SK-N-SH (cell line): ENCODE measurements around the gene UBE3C. TPM values are rescaled to one million over a fixed set of nuclear protein-coding genes. Genes with fewer than 3 reads are reported as not detected.

ENCODE experiments used
- CTCF ChIA-PET: fragments of 300-600, 350-600 bp; formaldehyde crosslinking; extraction: SDS; loops from one replicate; lab custom pipeline; 2021; lab: Yijun Ruan, JAX
- POLR2A ChIA-PET: fragments of 350-600 bp; sonication (Branson Sonifier 250); formaldehyde crosslinking; extraction: SDS; loops from one replicate; lab custom pipeline; 2020; ENCODE audit warnings: antibody characterized with exemption, inconsistent platforms; lab: Yijun Ruan, JAX
- DNase-seq: peaks from one replicate; pipeline ENCODE4 v3.0.0; 2012
- H2AFZ ChIP-seq: fragments of 200-600 bp; sonication (generic); 2 replicates; pipeline ENCODE4 v1.8.1; 2016; ENCODE audit warnings: antibody characterized with exemption, mild to moderate bottlenecking, low read depth
- H3F3A ChIP-seq: fragments of 200-600 bp; sonication (generic); replicated peaks from 2 replicates; pipeline ENCODE3; 2016; ENCODE audit warnings: antibody characterized with exemption, mild to moderate bottlenecking; ENCODE audit not compliant: insufficient read depth
- H3K27ac ChIP-seq, 2 experiments: fragments of 200-500 bp in 1 of 2; fragments of 200-600 bp in 1 of 2; sonication (Bioruptor generic) in 1 of 2; sonication (generic), shearing (Covaris generic) in 1 of 2; 2 replicates each; pipeline versions ENCODE4 v1.5.1 to v1.6.1; 2014 to 2016; ENCODE audit warnings: low read depth in 2 of 2, inconsistent platforms in 1 of 2, low read length in 1 of 2, mild to moderate bottlenecking in 1 of 2, mixed read lengths in 1 of 2
- H3K27me3 ChIP-seq: fragments of 200-600 bp; sonication (generic), shearing (Covaris generic); 2 replicates; pipeline ENCODE4 v1.6.1; 2016; ENCODE audit warnings: mixed run types; ENCODE audit not compliant: insufficient read depth
- H3K36me3 ChIP-seq, 2 experiments: fragments of 200-500 bp in 1 of 2; fragments of 200-600 bp in 1 of 2; sonication (Bioruptor generic) in 1 of 2; sonication (generic) in 1 of 2; replicated peaks in 1 of 2; 2 replicates each; pipeline versions ENCODE3 to v1.5.1; 2014 to 2016; ENCODE audit warnings: low read length in 1 of 2, mild to moderate bottlenecking in 1 of 2; ENCODE audit not compliant: insufficient read depth in 2 of 2, control insufficient read depth in 1 of 2
- H3K4me1 ChIP-seq, 2 experiments: fragments of 200-500 bp in 1 of 2; fragments of 200-600 bp in 1 of 2; sonication (Bioruptor generic) in 1 of 2; sonication (generic), shearing (Covaris generic) in 1 of 2; 2 replicates each; pipeline versions ENCODE4 v1.5.1 to v1.6.1; 2014 to 2016; ENCODE audit warnings: low read depth in 1 of 2, low read length in 1 of 2, mixed run types in 1 of 2; ENCODE audit not compliant: insufficient read depth in 2 of 2, control insufficient read depth in 1 of 2
- H3K4me2 ChIP-seq: fragments of 200-600 bp; sonication (generic), shearing (Covaris generic); 2 replicates; pipeline ENCODE4 v1.6.1; 2017; ENCODE audit warnings: mixed run types
- H3K4me3 ChIP-seq, 2 experiments: fragments of 200-500 bp in 1 of 2; fragments of 200-600 bp in 1 of 2; sonication (Bioruptor generic) in 1 of 2; sonication (generic), shearing (Covaris generic) in 1 of 2; 2 replicates each; pipeline versions ENCODE4 v1.5.1 to v1.8.1; 2014 to 2016; ENCODE audit warnings: low read depth in 2 of 2, inconsistent platforms in 1 of 2, low read length in 1 of 2, mild to moderate bottlenecking in 1 of 2, mixed read lengths in 1 of 2, moderate library complexity in 1 of 2
- H3K79me2 ChIP-seq: fragments of 200-600 bp; sonication (generic); 2 replicates; pipeline ENCODE4 v1.8.1; 2017; ENCODE audit warnings: mild to moderate bottlenecking; ENCODE audit not compliant: insufficient read depth
- H3K9ac ChIP-seq: fragments of 200-600 bp; sonication (generic); 2 replicates; pipeline ENCODE4 v1.6.1; 2017; ENCODE audit warnings: mixed run types
- H3K9me2 ChIP-seq: fragments of 200-600 bp; sonication (generic); 2 replicates; pipeline ENCODE4 v1.6.1; 2017; ENCODE audit warnings: mixed run types
- H3K9me3 ChIP-seq: fragments of 200-600 bp; sonication (generic); 2 replicates; pipeline ENCODE4 v1.6.1; 2017; ENCODE audit warnings: mixed run types, mild to moderate bottlenecking, moderate library complexity
- H4K20me1 ChIP-seq: fragments of 200-600 bp; sonication (generic); 2 replicates; pipeline ENCODE4 v1.6.1; 2017; ENCODE audit warnings: mild to moderate bottlenecking, mixed run types; ENCODE audit not compliant: insufficient read depth
- EP300 ChIP-seq, 2 experiments: IDR thresholded peaks; 2 replicates each; pipeline versions ENCODE4 v1.4.0 to v1.6.1; 2012; ENCODE audit warnings: borderline replicate concordance in 1 of 2, low read depth in 1 of 2, low read length in 1 of 2
- EZH2phosphoT487 ChIP-seq: fragments of 200-600 bp; sonication (generic); IDR thresholded peaks from 2 replicates; pipeline ENCODE4 v1.6.1; 2017; ENCODE audit warnings: low read depth, mixed run types, mild to moderate bottlenecking, antibody characterized with exemption, moderate library complexity, borderline replicate concordance
- FOSL2 ChIP-seq: IDR thresholded peaks from 2 replicates; pipeline ENCODE4 v1.4.0; 2012; ENCODE audit warnings: low read depth, mild to moderate bottlenecking, moderate library complexity, borderline replicate concordance
- FOXJ3 ChIP-seq: sonication (generic); formaldehyde crosslinking; IDR thresholded peaks from 2 replicates; pipeline ENCODE4 v1.5.1; 2020; ENCODE audit warnings: mild to moderate bottlenecking, missing genetic modification reagents
- GATA2 ChIP-seq: sonication (generic); formaldehyde crosslinking; IDR thresholded peaks from 2 replicates; pipeline ENCODE4 v1.5.0; 2020; ENCODE audit warnings: mild to moderate bottlenecking, missing genetic modification reagents
- MEF2A ChIP-seq: IDR thresholded peaks from 2 replicates; pipeline ENCODE4 v1.4.0; 2012; ENCODE audit warnings: low read depth, borderline replicate concordance
- MXI1 ChIP-seq: IDR thresholded peaks from 2 replicates; pipeline ENCODE4 v1.6.1; 2012; ENCODE audit warnings: mild to moderate bottlenecking, low read depth, low read length, improper control_type of control experiment
- NFIC ChIP-seq: IDR thresholded peaks from 2 replicates; pipeline ENCODE4 v1.4.0; 2012; ENCODE audit warnings: borderline replicate concordance
- PBX3 ChIP-seq: IDR thresholded peaks from 2 replicates; pipeline ENCODE4; 2012
- REST ChIP-seq: IDR thresholded peaks from 2 replicates; pipeline ENCODE4 v1.6.1; 2012; ENCODE audit warnings: mild to moderate bottlenecking, low read depth, low read length, moderate library complexity
- RFX5 ChIP-seq: IDR thresholded peaks from 2 replicates; pipeline ENCODE4 v1.6.1; 2012; ENCODE audit warnings: mild to moderate bottlenecking, improper control_type of control experiment, low read length
- RXRA ChIP-seq: IDR thresholded peaks from 2 replicates; pipeline ENCODE4 v1.4.0; 2012; ENCODE audit warnings: low read depth, mild to moderate bottlenecking, borderline replicate concordance
- TAF1 ChIP-seq: IDR thresholded peaks from 2 replicates; pipeline ENCODE4 v1.6.1; 2012; ENCODE audit warnings: low read depth, mild to moderate bottlenecking, low read length, moderate library complexity, borderline replicate concordance
- TCF12 ChIP-seq: IDR thresholded peaks from 2 replicates; pipeline ENCODE4 v1.4.0; 2012
- TEAD4 ChIP-seq: IDR thresholded peaks from 2 replicates; pipeline ENCODE4 v1.4.0; 2012; ENCODE audit warnings: mild to moderate bottlenecking, borderline replicate concordance; ENCODE audit not compliant: insufficient read depth
- USF1 ChIP-seq: IDR thresholded peaks from 2 replicates; pipeline ENCODE4 v1.4.0; 2012; ENCODE audit warnings: low read depth, borderline replicate concordance
- USF2 ChIP-seq: fragments of 150-350 bp; IDR thresholded peaks from 2 replicates; pipeline ENCODE4 v1.6.1; 2017; ENCODE audit warnings: antibody characterized with exemption, low read length, low read depth, borderline replicate concordance
- WGBS: methylation state at CpG from one replicate; pipeline ENCODE4 v1.1.6; 2017; ENCODE audit warnings: low lambda C conversion rate; 5-methylcytosine and 5-hydroxymethylcytosine counted together
- polyA plus RNA-seq, 3 experiments: library from polyadenylated mRNA; depleted of rRNA; stranded (reverse); fragments of >200 nt; gene quantifications; 2 replicates each; pipeline ENCODE4 v1.2.3, GENCODE V29; 2012

UBE3C gene
- polyA plus RNA-seq, 1 of the 3 experiments (the other 2 are of a cell fraction) = 48.4 TPM

- Histone ChIP-seq H3K9me3 (no peaks in the 10 kb centered on the region), H3K4me1 (peaks cover 0 to 8% of the 10 kb centered on the region in 2 experiments; a peak in 2 of 4 replicates), H3K9me2 (no peaks in the 10 kb centered on the region), H3F3A (peaks cover 4% of the 10 kb centered on the region), H3K27ac (no peak overlapping the region), H3K4me3 (no peak overlapping the region), H3K79me2 (peaks cover 32% of the 10 kb centered on the region; the same call in 1 of the 2 replicates)
- 91% methylated on average over 8 of the region's 8 CpGs for WGBS
- no peak for TF ChIP-seq GATA2 (CRISPR knock-in tag)
- no peak for TF ChIP-seq FOXJ3 (CRISPR knock-in tag)
- no peak for TF ChIP-seq USF1
- TF ChIP-seq REST = no peak
- TF ChIP-seq, all 33 proteins: peak for 0
- DNase-seq = no peak
- Histone ChIP-seq H4K20me1 (no peaks in the 10 kb centered on the region), H3K36me3 (peaks cover 85 to 86% of the 10 kb centered on the region in 2 experiments), H3K27me3 (no peaks in the 10 kb centered on the region), H3K9ac (no peak overlapping the region), H2AFZ (no peak overlapping the region), H3K4me2 (no peak overlapping the region)
- CTCF ChIA-PET = interaction anchor here (0.9 to 1.5 kb wide), 2 partner anchors 9 to 239 kb away, joined by 3 to 4 read pairs; partner anchors contain the start of gene NOM1
- POLR2A ChIA-PET = no interaction called here
Measured at GRCh38 chr7:157188091-157188665, 49.5 kb downstream of the UBE3C start.

- peaks cover 30% of the 10 kb centered on the region; the same call in 1 of the 2 replicates for H3K79me2 ChIP-seq
- H3K27me3 ChIP-seq = no peaks in the 10 kb centered on the region
- ChIA-PET POLR2A (no interaction called here), CTCF (interaction anchor here (0.7 to 1.9 kb wide), 3 partner anchors 13 to 240 kb away, joined by 3 to 5 read pairs (median 4); partner anchors contain the start of gene NOM1)
- TF ChIP-seq PBX3 (no peak), EZH2phosphoT487 (no peak), NFIC (no peak), RFX5 (no peak), TAF1 (no peak), TEAD4 (no peak), MEF2A (no peak), EP300 (IDR thresholded peaks at IDR 0.05; ENCODE audit: borderline replicate concordance in 1 of 2, low read depth in 1 of 2, low read length in 1 of 2) (no peak), USF1 (no peak), MXI1 (no peak), USF2 (no peak), FOSL2 (no peak), RXRA (no peak), FOXJ3 (CRISPR knock-in tag) (no peak), TCF12 (no peak)
- H3K4me1 ChIP-seq = no peaks in the 10 kb centered on the region; a peak in 2 of 4 replicates
- H3K27ac ChIP-seq = no peak overlapping the region
- no peaks in the 10 kb centered on the region for H4K20me1 ChIP-seq
- H3K36me3 ChIP-seq = peaks cover 84 to 88% of the 10 kb centered on the region in 2 experiments
- H3F3A ChIP-seq = peaks cover 6% of the 10 kb centered on the region
- H3K9ac ChIP-seq = no peak overlapping the region
- no peaks in the 10 kb centered on the region for H3K9me2 ChIP-seq
- DNase-seq = no peak
- H3K9me3 ChIP-seq = no peaks in the 10 kb centered on the region
- no peak overlapping the region for H3K4me3 ChIP-seq
- H2AFZ ChIP-seq = no peak overlapping the region
- 96% methylated on average over 6 of the region's 6 CpGs for WGBS
- H3K4me2 ChIP-seq = no peak overlapping the region
Measured at GRCh38 chr7:157189405-157189804, 50.7 kb downstream of the UBE3C start.
